ENCODE results near the gene FJX1.

- TF ChIP-seq EZH2 (IDR thresholded peaks at IDR 0.05; ENCODE audit: borderline replicate concordance, low read length) = no peak
- no peak for TF ChIP-seq CTCF (IDR thresholded peaks at IDR 0.05; ENCODE audit: low read length)
Observed at GRCh38 chr11:35623621-35624168, 5.4 kb downstream of the FJX1 start.
